HFF-Myc (cell line): ENCODE measurements around the gene DNAJC30.
"Not testable (repeated sequence)": the region's sequence is repeated elsewhere in the genome, so short reads cannot be mapped to it uniquely, and the experiment has no call there.

ENCODE experiments used
- DNase-seq: peaks from one replicate; pipeline ENCODE4 v3.0.0-alpha.2; 2011; ENCODE audit warnings: low read depth; ENCODE audit errors: extremely low read depth
- H3K4me3 ChIP-seq: replicated peaks from 2 replicates; pipeline ENCODE4 v1.5.1; 2011; ENCODE audit warnings: low read depth, mild to moderate bottlenecking, control low read depth, low read length
- CTCF ChIP-seq: IDR thresholded peaks from 2 replicates; pipeline ENCODE4 v1.5.1; 2012; ENCODE audit warnings: mild to moderate bottlenecking, low read depth, low read length, control low read depth; ENCODE audit errors: missing control alignments

DNAJC30 gene

GRCh38 chr7:73683788-73684693 is 788 bp upstream of the DNAJC30 start:
- peak overlapping the region; percentile 93 for H3K4me3 ChIP-seq
- no peak for DNase-seq
- no peak for TF ChIP-seq CTCF

- no peak for TF ChIP-seq CTCF
- no peak for DNase-seq
- H3K4me3 ChIP-seq: peak overlapping the region; percentile 93
Observed at GRCh38 chr7:73682745-73683055, 553 bp downstream of the DNAJC30 start.

- H3K4me3 ChIP-seq: peak overlapping the region; percentile 93
- DNase-seq: no peak
- no peak for TF ChIP-seq CTCF
Observed at GRCh38 chr7:73681031-73681430, 2.2 kb downstream of the DNAJC30 start.

- H3K4me3 ChIP-seq: no peak overlapping the region
- no peak for DNase-seq
- no peak for TF ChIP-seq CTCF
Observed at GRCh38 chr7:73680501-73680900, 2.8 kb downstream of the DNAJC30 start.

- no peak for DNase-seq
- no peak for TF ChIP-seq CTCF
Observed at GRCh38 chr7:73679709-73680108, 3.5 kb downstream of the DNAJC30 start.

GRCh38 chr7:73678862-73679261 is 4.4 kb downstream of the DNAJC30 start:
- TF ChIP-seq CTCF: no peak

More at GRCh38 chr7:73679709-73680108, 3.5 kb downstream of the DNAJC30 start:
- no peak overlapping the region for H3K4me3 ChIP-seq

GRCh38 chr7:73676062-73676461 is 7.2 kb downstream of the DNAJC30 start:
- DNase-seq, H3K4me3 ChIP-seq: not testable (repeated sequence)

More at GRCh38 chr7:73678862-73679261, 4.4 kb downstream of the DNAJC30 start:
- DNase-seq: no peak
- H3K4me3 ChIP-seq: no peak overlapping the region
